Measurements from ENCODE around the gene UNC50.

Gene UNC50

GRCh38 chr2:98608116-98608961 is at the start of gene UNC50, which contains the start of gene COA5:
Gene UNC50 (plus strand): TSS chr2:98608589. CDS start chr2:98609760, 1,171 bp downstream.
Gene COA5 (minus strand): TSS chr2:98608512. CDS start chr2:98608405, 107 bp downstream.
- DNase-seq, result peak; percentile 86

- no peak for DNase-seq
Observed at GRCh38 chr2:98558852-98559530, 49.4 kb upstream of the UNC50 start.

GRCh38 chr2:98559581-98559980 is 48.8 kb upstream of the UNC50 start:
- DNase-seq, result no peak

GRCh38 chr2:98560256-98560771 is 48.1 kb upstream of the UNC50 start:
- DNase-seq, result no peak

- no peak for DNase-seq
Observed at GRCh38 chr2:98561018-98561417, 47.4 kb upstream of the UNC50 start.

GRCh38 chr2:98561902-98562695 is 46.3 kb upstream of the UNC50 start:
- DNase-seq, result no peak

- DNase-seq, result no peak
Observed at GRCh38 chr2:98563394-98563793, 45.0 kb upstream of the UNC50 start.

- no peak for DNase-seq
Observed at GRCh38 chr2:98564541-98565132, 43.8 kb upstream of the UNC50 start.

GRCh38 chr2:98565286-98565860 is 43.0 kb upstream of the UNC50 start:
- DNase-seq, result no peak

- DNase-seq, result no peak
Observed at GRCh38 chr2:98565941-98566340, 42.4 kb upstream of the UNC50 start.

- no peak for DNase-seq
Observed at GRCh38 chr2:98568161-98568956, 40.0 kb upstream of the UNC50 start.

GRCh38 chr2:98569197-98569793 is 39.1 kb upstream of the UNC50 start:
- DNase-seq, result peak; percentile 75

GRCh38 chr2:98569915-98570314 is 38.5 kb upstream of the UNC50 start:
- no peak for DNase-seq

- no peak for DNase-seq
Observed at GRCh38 chr2:98570356-98570755, 38.0 kb upstream of the UNC50 start.

- no peak for DNase-seq
Observed at GRCh38 chr2:98571121-98571701, 37.2 kb upstream of the UNC50 start.

GRCh38 chr2:98571796-98572195 is 36.6 kb upstream of the UNC50 start:
- no peak for DNase-seq

- DNase-seq, result no peak
Observed at GRCh38 chr2:98572211-98572610, 36.2 kb upstream of the UNC50 start.

- DNase-seq, result no peak
Observed at GRCh38 chr2:98572676-98573075, 35.7 kb upstream of the UNC50 start.

GRCh38 chr2:98573426-98573825 is 35.0 kb upstream of the UNC50 start:
- no peak for DNase-seq

GRCh38 chr2:98576666-98577312 is 31.6 kb upstream of the UNC50 start:
- DNase-seq, result no peak

Data from activated gamma-delta T cell treated with Interleukin-2 at 50 U/mL for 16 hours (primary cell).